DMS153 (cell line): Measurements from ENCODE around the gene SKIL.

ENCODE experiments used
- DNase-seq: peaks from one replicate; lab custom pipeline; 2025; lab: John Stamatoyannopoulos, UW

Gene SKIL

GRCh38 chr3:170437696-170438407 is 80.3 kb downstream of the SKIL start:
- no peak for DNase-seq

- no peak for DNase-seq
These were observed 81.3 kb downstream of the SKIL start for GRCh38 chr3:170438836-170439235.

- DNase-seq: no peak
These were observed 82.8 kb downstream of the SKIL start for GRCh38 chr3:170440344-170440743.

- DNase-seq: no peak
These were observed 83.9 kb downstream of the SKIL start for GRCh38 chr3:170441412-170441811.

- DNase-seq: no peak
These were observed 85.4 kb downstream of the SKIL start for GRCh38 chr3:170442947-170443346.

GRCh38 chr3:170443457-170443856 is 85.9 kb downstream of the SKIL start:
- DNase-seq: no peak
